Suprapubic skin (tissue), 3 donors: ENCODE data around the gene AHI1.

Experiments
- CTCF ChIP-seq, 2 donors: fragments of 200-600 bp in 1 of 2; fragments of 450-650 bp in 1 of 2; sonication (generic) in 1 of 2; IDR thresholded peaks; one replicate each; pipeline ENCODE4 v1.5.1; 2016 to 2019; ENCODE audit warnings: antibody characterized with exemption in 2 of 2, mild to moderate bottlenecking in 1 of 2, moderate library complexity in 1 of 2
- EP300 ChIP-seq: sonication (generic); formaldehyde crosslinking; IDR thresholded peaks from one replicate; pipeline ENCODE4 v1.6.1; 2017; ENCODE audit warnings: antibody characterized with exemption
- POLR2A ChIP-seq, 2 donors: fragments of 450-650 bp; IDR thresholded peaks; one replicate each; pipeline ENCODE4 v1.6.1; 2017; ENCODE audit warnings: antibody characterized with exemption in 2 of 2, mild to moderate bottlenecking in 2 of 2, moderate library complexity in 2 of 2

- no peak for TF ChIP-seq POLR2A (IDR thresholded peaks at IDR 0.05)
- TF ChIP-seq CTCF (IDR thresholded peaks at IDR 0.05): no peak
- TF ChIP-seq EP300: no peak
Measured at GRCh38 chr6:135519348-135519747, 21.8 kb upstream of the AHI1 start.
